NCI-H345 (cell line): ENCODE data around the gene DISP3.
"Not testable (repeated sequence)": the region's sequence is repeated elsewhere in the genome, so short reads cannot be mapped to it uniquely, and the experiment has no call there.

Source experiments
- DNase-seq: peaks from one replicate; lab custom pipeline; 2025; lab: John Stamatoyannopoulos, UW

Gene DISP3

DNA sequence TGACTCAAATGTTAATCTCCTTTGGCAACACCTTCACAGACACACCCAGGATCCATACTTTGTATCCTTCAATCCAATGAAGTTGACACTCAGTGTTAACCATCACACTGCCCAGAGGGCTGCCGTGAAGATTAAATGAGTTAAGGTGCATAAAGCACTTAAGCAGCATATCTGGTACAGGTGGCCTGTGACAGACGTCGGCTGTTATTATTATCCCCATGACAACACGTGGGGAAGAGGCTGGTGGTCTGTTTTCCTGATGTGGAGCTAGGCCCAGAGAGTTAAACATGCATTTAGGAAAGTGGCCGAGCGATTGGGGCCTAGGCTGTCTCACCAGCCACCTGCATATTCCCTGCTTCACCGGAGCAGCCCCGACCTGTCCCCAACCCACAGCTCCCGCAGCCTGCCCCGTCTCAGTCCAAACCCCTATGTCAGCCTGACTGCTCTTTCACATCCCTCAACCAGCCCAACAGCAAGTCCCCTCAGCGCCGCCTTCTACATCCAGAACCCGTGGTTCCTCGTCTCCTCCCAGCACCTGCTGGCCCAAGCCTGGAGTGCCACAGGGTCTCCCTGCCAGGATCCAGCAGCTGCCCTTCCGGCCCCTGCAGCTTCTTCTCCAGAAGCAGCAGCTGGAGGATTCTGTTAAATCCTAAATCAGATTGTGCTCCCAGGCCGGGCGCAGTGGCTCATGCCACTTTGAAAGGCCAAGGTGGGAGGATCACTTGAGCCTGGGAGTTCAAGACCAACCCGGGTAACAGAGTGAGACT is 97.3 kb downstream of the DISP3 start:
- DNase-seq = no peak

DNA sequence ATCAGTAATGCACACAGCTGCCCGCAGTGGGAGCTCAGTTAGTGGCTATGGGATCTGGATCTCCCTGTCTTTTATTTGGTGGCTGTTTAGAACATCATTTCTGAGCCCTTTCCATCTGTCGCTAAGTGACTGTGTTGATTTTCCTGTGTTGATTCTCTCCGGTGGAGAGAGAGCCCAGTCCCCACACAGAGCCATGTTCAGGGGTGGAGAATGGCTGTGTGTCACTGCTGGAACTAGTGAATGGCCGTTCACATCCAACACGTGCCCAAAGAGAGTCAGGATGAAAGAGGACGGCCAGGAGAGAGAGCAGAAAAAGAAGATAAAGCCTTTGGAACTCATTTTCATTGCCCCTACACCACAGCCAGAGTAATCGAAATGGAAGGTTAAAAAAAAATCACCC is 99.0 kb downstream of the DISP3 start:
- no peak for DNase-seq

DNA sequence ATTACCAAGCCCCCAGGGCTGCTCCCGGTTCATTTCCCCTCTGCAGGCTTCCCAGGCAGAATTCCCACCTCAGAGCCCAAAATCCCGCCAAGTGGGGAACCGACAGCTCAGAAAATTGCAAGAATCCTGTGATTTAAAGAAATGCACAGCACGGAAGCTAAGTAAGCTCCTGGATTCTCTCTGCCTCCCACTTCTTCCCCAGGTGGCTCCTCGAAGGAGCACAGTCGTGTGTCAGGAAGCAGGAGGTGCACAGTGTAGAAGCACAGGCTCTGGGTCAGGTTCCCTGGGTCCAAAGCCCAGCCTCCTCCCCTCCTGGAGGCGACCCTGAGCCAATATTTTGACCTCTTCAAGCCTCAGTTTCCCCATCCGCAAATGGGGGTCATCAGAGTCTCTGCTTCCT is 100.6 kb downstream of the DISP3 start:
- DNase-seq = no peak

DNA sequence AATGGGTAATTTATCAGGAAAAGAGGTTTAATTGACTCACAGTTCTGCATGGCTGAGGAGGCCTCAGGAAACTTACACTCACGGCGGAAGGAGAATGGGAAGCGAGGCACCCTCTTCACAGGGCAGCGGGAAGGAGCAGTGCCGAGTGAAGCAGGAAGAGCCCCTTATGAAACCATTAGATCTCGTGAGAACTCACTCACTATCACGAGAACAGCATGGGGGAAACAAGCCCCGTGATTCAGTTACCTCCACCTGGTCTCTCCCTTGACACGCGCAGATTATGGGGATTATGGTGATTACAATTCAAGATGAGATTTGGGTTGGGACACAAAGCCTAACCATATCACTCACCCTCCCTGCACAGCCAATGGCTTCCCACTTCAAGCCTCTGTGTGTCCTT is 101.1 kb downstream of the DISP3 start:
- not testable (repeated sequence) for DNase-seq

DNA sequence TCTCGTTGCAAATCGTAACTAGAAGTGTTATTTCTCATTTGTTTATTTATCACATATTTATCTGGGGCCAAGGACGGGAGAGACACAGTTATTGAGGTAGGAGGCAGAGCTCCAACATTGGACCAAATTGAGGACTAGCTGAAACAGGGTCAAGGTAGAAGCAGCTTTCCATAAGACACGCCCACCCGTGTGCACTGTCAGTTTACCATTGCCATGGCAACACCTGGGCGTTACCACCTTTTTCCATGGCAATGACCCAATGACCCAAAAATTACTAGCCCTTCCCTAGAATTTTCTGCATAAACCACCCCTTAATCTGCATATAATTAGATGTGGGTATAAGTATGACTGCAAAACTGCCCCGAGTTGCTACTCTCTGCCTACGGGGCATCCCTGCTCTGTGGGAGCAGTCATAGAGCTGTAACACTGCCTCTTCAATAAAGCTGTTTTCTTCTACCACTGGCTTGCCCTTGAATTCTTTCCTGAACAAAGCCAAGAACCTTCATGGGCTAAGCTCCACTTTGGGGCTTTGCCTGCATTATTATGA is 102.6 kb downstream of the DISP3 start:
- DNase-seq = no peak

DNA sequence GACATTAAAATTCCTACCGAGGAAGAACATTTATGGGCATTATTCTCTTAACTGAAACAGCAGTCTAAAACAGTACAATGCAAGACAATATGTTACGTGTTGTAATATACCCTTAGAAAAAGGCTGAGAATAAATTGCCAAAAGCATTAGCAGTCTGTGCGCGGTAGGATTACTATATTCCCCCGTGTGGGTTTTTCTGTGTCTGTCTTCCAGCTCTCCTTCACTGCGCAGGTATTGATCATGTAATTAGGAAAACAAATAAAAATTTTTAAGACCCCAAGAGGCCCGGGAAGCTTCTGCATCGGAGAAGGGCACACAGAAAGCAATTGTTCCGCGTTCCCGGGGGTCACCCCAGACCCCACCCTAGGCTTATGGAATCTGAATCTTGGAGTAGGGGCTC is 106.4 kb downstream of the DISP3 start:
- DNase-seq = no peak
